Measurements from ENCODE around the gene ZNF680.
"Not testable (repeated sequence)": the region's sequence is repeated elsewhere in the genome, so short reads cannot be mapped to it uniquely, and the experiment has no call there.

DNA sequence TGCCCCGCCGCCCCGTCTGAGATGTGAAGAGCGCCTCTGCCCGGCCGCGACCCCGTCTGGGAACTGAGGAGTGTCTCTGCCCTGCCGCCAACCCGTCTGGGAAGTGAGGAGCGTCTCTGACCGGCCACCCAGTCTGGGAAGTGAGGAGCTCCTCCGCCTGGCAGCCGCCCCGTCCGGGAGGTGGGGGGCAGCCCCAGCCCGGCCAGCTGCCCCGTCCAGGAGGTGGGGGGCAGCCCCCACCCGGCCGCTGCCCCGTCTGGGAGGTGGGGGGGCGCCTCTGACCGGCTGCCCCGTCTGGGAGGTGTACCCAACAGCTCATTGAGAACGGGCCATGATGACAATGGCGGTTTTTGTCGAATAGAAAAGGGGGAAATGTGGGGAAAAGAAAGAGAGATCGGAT lies 8.7 kb downstream of the ZNF680 start:
- not testable (repeated sequence) for TF ChIP-seq CTCF (IDR thresholded peaks at IDR 0.05; ENCODE audit: insufficient read depth, low read depth, low read length); EZH2 (IDR thresholded peaks at IDR 0.05; ENCODE audit: insufficient read depth, low read length)

Measured in astrocyte (in vitro differentiated cells and primary cell).